CD4-positive, alpha-beta T cell treated with Interleukin-1 beta for 1 hour (primary cell): ENCODE measurements around the gene DEGS2.
"Not testable (repeated sequence)": the region's sequence is repeated elsewhere in the genome, so short reads cannot be mapped to it uniquely, and the experiment has no call there.

ENCODE experiments used
- DNase-seq, 2 donors: peaks; one replicate each; pipeline ENCODE4 v3.0.0-alpha.2; 2020 to 2022

Gene DEGS2

DNA sequence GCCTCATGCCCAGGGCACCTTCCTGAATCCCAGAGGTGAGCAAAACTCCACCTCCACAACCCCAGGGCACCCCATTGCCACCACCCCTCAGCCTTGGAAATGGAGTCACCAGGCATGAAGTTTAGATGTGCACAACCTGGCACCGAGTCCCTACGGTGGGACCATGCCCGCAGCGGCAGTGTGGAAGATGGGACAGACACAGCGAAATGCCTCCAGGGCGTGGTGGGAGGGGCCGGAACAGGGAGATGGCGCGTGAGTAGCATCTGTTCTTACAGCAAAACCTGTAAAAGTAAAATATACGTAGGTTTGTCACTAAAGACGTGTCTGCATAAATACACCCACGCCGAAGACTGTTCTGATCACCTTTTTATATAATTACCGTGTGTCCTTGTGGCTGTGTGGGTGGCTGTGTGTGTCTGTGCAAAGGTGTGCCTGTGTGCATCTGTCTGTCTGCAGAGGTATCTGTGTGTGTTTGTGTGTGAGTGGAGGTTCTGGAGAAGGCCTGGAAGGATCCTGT, 17.4 kb upstream of the DEGS2 start:
- DNase-seq: no peak

DNA sequence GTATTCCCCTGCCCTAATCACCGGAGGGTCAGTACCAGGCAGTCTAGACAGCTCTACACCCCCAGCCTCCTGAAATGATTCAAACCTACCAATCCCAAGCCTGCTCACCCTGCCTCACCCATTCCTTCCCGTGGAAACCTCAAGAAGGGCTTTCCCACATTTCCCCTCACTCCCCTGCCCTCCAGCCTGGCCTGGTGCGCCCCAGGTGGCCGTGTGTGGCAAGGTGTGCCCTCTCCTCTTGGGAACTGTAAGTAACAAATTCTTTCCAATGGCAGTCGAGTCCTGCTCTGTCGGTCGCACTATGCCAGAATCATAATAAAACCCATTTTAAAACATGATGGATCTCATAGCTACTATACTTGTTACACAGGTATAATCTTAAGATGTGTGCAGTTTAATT, 13.9 kb upstream of the DEGS2 start:
- no peak for DNase-seq

DNA sequence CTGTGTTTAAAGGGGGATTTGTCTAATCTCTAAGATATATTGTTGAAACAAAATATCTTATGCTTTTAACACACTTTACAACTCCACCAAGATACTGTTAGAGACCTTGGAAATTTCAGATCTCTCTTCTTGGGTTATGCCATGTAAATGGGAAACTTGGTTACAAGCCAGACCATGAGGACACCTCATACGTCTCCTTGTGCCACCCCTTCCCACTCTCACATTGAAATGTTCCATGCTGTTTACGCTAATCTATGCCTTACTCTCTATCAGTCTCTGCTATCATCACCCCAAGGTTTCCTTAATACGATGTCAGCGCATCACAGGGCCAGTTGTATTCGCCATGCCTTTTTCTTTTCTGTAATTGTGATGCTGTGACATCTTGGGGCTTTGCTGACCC, 13.4 kb upstream of the DEGS2 start:
- no peak for DNase-seq

DNA sequence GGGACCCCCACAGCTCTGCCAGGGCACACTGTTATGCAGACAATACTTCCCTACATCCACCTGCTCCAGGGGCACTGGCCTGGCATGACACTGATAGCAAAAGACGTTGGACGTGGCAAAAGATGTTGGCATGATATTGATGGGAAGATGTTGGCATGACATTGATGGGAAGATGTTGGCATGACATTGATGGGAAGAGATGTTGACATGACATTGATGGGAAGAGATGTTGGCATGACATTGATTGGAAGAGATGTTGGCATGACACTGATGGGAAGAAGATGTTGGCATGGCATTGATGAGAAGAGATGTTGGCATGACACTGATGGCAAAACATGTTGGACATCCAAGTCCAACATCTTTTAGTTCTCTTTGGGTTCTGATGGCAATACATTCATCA, 11.4 kb upstream of the DEGS2 start:
- no peak for DNase-seq

DNA sequence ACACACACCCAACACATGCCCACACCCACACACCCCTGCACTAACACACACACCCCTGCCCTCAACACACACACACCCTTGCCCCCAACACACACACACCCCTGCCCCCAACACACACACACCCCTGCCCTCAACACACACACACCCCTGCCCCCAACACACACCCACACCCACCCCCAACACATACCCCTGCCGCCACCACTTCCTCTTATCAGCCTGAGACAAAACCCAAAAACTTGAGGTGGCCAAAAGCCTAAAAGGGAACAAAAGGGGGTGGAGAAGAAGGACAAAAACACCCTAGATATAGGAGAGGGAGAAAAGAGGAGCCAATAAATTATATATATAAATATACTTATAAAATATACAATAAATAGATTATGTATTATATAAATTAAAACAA, 9.1 kb upstream of the DEGS2 start:
- no peak for DNase-seq

DNA sequence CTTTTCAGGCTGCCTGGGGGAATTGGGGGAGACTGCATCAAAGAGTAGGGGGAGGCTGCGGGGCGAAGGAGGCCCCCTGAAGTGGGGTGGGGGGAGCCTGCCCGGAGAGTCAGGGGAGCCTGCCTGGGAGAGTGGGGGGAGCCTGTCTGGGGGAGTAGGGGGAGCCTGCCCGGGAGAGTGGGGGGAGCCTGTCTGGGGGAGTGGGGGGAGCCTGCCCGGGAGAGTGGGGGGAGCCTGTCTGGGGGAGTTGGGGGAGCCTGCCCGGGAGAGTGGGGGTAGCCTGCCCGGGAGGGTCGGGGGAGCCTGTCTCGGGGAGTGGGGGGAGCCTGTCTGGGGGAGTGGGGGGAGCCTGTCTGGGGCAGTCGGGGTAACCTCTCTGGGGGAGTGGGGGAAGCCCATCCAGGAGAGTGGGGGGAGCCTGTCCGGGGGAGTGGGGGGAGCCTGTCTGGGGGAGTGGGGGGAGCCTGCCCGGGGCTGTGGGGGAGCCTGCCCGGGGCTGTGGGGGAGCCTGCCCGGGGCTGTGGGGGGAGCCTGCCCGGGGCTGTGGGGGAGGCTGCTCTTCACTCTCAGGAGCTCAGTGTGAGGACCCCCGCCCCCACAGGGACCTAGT, 6.5 kb upstream of the DEGS2 start:
- no peak for DNase-seq

DNA sequence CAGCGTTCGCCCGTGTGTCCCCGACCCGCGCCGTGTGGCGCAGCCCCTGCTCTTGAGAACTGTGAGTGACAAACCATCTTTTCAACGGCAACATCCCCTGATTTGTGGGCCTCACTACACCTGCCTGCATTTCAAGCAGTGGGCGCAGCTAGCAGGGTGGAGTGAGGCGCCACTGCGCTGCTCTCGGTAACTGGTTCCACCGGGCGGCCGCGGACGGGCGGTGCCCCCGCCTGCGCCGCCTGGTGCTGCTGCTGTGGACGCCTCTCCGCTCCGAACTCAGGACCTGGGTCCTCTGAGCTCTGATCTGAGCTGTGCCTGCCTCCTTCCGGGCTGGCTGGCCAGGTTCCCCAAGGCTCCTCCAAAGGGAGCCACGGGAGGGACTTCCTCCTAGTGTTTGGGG, 5.9 kb upstream of the DEGS2 start:
- no peak for DNase-seq

DNA sequence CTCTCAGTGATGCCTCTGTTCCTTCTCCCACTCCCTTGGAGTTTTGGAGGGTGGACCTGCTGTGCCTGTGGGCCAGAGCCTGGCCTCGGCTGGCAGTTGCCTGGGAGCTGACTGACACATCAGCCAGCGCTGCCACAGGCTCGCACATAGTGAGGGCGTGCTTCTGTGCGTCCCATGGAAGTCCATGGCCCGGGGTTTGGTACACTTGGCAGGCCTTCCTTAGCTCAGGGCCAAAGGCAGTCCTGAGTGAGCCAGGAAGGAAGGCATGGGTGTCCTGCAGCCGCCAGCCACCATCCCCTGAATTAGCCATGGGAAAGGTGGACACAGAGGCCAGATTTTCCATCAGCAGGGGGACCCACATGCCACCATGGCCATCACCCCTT, 1.1 kb upstream of the DEGS2 start:
- no peak for DNase-seq

DNA sequence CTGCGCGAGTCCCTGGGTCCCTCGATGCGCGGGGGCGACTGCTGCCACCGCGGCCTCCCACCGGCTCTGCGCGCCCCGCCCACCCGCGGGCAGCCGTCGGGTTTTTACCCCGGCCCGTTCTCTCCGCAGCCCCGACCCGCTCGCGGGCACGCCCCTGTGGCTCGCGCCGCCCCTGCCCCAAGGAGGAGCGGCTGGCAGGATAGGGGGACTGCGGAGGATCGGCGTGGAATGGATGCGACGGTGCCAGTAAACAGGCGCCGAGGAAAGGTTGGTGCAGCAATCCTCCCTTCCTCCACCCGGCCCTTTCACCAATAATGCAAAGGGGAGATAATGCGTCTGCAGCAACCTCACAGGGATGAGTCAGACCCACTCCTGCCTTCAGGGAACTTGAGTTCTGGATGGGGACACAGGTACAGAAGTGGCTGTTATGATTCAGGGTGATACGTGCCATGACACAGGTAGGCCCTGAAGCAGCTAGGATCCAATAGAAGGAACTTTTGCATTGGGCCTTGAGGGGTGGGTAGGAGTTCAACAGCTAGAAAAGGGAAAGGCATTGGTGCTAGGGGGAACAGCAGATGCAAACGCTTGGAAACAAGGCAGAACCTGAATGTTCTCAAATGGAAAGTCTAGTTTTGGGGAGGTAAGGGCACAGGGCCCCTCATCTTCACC, 554 bp upstream of the DEGS2 start:
- no peak for DNase-seq

DNA sequence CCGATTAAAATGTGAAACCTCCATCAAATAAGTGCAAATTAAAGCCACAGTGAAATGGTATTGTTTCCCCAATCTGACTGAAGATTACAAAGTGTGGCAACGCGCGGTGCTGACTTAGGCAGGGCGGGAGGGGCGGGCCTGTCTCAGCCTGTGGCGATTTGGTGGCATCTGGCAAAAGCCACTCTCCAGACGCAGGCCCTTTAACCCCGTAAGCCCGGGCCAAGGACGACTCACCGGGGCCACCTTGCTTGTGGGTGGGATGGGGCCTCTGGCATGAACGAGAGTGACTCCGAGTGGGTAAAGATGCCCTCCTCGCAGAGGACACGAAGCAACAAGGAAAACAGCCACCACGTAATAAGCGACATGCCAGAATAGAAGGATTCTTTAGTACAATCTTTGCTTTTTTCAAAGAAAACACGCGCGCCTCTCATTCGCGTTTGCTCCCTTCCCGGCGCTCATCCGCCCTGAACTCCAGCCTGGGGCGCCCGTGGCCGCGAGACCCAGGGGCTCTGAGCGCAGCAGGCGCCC, 815 bp downstream of the DEGS2 start:
- DNase-seq: no peak

DNA sequence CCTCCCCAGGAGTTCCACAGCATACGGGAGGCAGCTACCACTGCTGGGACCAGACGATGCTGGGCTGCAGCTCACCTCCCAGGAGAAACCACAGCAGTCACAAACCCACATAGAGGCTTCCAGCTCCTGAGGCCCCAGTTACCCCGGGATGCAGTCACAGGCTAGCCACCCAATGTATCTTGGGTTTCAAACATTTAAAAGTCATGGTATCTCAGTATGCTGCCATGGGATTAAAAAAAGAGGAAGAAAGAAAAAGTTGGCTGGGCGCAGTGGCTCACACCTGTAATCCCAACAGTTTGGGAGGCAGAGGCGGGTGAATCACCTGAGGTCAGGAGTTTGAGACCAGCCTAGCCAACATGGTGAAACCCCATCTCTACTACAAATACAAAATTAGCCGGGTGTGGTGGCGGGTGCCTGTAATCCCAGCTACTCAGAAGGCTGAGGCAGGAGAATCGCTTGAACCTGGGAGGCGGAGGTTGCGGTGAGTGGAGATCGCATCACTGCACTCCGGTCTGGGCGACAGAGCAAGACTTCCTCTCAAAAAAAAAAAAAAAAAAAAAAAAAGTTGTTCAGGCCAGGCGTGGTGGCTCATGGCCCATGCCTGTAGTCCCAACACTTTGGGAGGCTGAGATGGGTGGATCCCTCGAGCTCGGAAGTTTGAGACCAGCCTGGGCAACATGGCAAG, 1.8 kb downstream of the DEGS2 start:
- DNase-seq: not testable (repeated sequence)

DNA sequence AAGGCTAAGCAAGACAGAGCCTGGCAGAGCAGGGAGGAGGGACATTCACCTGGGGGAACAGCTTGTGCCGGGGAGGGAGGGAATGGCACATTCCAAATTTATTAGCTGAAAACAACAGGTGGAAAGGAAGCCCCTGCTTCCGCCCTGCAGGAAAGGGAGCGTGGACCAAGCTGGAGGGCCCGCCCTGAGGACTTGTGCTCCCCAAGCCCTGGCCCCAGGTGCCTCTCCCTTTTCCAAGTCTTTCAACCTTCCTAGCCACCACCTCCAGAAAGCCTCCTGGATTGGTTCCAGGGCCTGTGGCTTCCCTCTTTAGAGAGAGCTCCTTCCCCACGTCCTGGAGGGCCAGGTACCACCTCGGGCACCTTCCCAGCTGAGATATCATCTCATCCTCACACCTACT, 2.7 kb downstream of the DEGS2 start:
- no peak for DNase-seq

GRCh38 chr14:100155756-100156616, 3.5 kb downstream of the DEGS2 start:
- DNase-seq: no peak

DNA sequence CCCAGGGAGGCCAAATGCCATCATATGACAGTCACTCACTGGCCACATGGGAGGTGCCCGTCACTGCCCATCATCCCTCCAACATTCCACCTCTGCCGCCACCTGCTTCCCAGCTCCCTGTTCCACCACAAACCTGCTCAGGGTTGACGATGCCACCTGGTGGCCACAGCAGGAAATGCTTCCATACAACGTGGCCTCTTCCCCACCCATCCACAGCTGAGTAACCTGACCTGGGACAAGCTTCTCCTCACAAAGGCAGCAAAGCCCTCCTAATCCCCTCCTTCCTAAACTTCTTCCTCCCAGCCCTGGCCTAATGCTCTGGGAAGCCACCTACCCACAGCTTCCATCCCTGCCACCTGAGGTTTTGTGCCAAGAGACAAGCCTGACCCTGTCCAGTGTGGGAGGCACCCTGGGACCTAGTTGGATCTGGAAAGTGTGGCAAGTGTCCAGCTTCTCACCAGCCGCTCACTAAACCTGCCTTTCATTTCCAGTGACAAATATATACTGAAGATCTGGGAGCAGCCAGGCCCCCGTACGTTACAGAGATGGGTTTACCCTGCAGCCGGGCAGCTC, 4.3 kb downstream of the DEGS2 start:
- no peak for DNase-seq

- DNase-seq: no peak
Observed at GRCh38 chr14:100153560-100153959, 5.9 kb downstream of the DEGS2 start.

DNA sequence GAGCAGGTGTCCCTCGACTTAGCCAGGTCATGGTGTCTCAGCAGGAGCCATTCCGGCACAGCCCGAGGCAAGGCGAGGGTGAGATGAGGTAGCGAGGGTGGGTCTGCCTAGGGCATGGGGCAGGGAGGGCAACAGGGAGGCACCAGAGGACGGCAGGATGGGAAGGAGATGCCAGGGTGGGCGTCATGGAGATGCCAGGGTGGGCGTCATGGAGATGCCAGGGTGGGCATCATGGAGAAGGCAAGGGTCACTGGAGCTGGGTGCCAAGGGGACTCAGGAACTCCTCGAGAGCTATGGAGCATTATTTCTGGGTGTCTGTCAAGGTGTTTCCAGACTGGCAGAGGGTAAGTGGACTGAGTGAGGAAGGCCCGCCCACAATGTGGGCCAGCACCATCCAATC, 7.4 kb downstream of the DEGS2 start:
- no peak for DNase-seq

DNA sequence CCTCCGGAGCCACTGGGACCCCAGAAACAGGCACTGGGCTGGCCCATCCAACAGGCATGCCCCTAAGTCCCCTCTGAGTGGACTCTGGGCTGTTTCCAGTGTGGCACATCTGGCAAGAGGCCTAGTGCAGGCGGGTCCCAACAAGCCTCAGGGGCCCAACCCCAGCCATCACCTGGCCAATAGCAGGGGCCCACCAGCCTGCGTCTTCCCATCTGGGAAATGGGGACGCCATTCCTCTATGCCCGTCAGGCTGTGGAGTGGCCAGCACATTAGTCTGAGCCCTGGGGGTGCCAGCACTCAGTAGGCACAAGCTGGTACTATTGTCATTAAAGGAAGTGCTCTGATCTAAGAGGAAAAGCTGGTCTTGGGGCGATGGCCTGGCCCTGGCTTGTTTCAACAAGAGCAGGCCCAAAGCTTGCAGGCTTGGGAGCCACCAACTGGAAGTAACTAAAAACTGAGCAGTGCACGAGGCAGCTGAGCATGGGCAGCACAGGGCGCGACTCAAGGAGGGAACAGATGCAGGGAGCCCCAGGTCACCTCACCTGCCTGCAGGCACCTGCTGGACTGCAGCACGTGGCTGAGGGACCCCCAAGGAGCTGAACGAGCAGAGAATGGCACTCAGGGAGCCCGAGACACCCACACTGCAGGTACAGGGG, 8.4 kb downstream of the DEGS2 start:
- DNase-seq: no peak

DNA sequence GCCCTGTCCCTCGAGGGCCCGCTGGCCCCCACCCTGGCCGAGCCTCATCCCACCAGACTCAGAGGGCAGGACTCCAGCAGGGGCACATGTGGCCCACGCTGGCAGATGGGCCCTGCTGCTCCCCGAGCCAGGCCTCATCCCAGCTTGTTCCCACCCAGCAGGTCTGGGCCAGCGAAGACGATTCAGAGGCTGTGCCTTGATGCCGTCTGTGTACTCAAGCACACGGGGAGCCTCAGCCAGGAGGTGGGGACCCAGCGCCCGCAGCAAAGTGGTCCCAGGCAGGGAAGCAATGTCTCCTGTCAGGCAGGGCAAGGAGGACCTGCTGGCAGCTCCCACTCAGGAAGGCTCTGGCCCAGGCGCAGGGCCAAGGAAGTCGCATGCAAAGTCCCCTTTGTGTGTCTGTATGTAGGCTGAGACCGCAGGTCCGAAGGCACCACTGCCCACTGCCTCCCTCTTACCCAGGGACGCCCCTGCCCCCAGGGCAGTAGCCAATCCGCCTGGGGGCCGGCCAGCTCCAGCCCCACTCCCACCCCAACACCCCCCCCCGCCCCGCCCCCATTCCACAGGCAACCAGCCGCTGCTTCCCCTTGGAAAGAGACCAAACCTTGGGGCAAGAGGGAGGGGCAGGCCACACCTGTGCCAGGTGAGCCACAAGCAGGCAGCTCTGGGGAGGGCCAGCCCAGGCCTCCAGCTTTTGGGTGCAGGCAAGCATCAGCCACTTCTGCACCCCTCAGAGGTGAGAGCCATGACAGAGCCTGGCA, 9.4 kb downstream of the DEGS2 start:
- no peak for DNase-seq

DNA sequence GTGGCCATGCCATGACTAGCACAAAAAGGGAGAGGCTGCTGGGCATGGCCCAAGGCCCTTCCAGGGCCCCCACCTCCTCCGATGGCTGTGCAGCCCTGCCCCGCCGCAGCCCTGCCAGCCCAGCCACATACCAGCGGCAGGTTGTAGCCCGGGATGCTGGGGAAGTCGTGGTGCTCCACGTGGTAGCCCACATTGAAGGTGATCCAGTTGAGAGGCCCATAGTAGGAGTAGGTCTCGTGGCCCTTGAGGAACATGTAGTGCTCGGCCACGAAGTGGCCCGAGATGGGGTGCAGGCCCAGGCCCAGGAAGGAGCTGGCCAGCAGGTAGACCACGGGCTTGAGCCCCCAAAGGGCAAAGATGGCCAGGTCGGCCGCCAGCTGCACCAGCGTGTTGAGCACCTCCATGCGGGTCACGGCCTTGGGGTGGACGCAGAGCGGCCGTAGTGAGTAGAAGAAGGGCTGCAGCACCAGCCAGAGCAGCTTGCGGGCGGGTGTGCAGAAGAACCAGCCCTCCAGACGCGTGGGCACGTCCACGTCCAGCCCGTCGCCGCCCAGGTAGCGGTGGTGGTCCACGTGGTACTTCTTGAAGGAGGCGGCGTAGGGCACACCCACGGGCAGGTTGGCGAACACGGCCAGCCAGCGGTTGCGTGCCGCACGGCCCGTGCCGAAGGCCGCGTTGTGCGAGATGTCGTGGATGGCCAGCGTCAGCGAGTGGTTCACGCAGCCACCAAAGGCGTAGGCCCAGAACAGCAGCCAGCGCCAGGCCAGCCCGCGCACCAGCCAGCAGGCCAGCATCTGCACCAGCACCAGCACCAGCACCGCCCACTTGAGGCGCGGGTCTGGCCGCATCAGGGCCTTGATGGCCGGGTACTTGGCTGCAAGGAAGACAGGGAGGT, 10.4 kb downstream of the DEGS2 start:
- no peak for DNase-seq
